NCI-H1105 treated with DMSO at 0.1 percent for 48 hours (cell line): Measurements from ENCODE around the gene ITPR2.
A peak's percentile ranks its signal among the peaks of the same experiment; 100 is the strongest.
"Not testable (repeated sequence)": the region's sequence is repeated elsewhere in the genome, so short reads cannot be mapped to it uniquely, and the experiment has no call there.

Experiments
- DNase-seq: peaks from one replicate; lab custom pipeline; 2025; lab: John Stamatoyannopoulos, UW

The ITPR2 gene

DNA sequence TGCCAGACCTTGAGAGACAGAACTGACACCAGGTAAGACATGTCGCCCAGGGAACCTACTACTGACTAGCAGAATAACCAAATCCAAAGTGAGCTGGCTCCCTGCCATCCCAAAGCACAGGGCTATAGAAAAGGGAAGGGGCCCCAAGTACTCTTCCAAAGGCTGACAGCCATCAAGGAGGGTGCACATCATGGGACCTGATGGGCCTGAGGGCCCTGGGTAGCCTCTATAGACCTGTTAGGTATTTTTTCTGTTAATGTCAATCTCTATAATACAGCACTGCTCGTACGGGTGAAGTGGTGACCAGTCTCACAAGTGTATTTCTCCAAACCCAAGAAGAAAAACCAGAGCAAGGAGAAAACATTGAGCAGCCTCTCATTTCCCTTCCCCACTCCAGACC lies 171.6 kb downstream of the ITPR2 start:
- no peak for DNase-seq

DNA sequence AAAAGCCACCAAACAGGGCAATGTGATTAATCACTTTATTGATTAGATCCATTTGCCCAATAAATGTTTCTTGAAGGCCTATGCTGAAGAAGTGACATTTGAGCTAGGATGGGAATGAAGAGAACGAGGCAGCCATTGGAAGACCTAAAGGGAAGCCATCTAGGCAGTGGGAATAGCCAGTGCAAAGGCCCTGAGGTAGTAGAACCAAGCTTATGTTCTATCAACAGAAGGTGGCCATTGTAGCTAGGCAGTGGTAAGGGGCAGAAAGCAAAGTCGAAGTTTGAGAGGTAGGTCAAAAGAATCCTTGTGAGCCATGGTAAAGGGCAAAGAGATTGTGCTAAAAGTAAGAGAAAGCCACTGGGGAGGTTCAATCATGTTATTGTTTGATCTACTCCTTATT lies 173.1 kb downstream of the ITPR2 start:
- no peak for DNase-seq

DNA sequence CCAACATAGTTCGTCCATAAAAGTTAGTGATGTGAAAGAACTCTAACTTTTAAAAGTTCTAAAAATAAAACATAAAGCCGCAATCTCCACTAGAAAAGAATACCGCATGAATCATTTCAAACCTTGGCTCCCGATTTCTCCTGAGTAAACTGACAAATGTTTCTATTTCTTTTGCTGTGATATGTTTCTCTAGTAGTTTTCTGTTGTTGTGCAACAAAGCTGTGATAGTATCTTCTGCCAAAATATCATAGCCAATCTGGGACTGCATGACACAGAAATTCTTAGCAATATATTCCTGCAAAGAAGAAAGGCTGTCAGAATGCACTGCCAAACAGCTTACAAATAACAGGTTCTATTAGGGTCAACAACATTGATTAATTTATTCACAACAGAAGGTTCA lies 174.0 kb downstream of the ITPR2 start:
- DNase-seq, result no peak

DNA sequence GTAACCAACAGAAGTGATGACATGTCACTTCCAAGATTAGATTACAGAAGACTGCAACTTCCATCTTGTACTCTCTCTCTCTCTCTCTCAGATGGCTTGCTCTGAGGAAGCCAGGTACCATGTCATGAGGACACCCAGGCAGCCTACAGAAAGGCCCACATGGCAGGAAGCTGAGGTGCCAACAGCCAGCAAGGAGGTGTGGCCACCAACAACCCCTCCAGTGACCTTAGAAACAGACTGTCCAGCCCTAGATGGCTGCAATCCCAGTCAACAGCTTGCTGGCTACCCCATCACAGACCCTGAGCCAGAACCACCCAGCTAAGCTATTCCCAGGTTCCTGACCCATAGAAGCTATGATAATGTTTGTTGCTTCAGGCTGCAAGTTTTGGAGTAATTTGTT lies 178.4 kb downstream of the ITPR2 start:
- DNase-seq, result no peak

DNA sequence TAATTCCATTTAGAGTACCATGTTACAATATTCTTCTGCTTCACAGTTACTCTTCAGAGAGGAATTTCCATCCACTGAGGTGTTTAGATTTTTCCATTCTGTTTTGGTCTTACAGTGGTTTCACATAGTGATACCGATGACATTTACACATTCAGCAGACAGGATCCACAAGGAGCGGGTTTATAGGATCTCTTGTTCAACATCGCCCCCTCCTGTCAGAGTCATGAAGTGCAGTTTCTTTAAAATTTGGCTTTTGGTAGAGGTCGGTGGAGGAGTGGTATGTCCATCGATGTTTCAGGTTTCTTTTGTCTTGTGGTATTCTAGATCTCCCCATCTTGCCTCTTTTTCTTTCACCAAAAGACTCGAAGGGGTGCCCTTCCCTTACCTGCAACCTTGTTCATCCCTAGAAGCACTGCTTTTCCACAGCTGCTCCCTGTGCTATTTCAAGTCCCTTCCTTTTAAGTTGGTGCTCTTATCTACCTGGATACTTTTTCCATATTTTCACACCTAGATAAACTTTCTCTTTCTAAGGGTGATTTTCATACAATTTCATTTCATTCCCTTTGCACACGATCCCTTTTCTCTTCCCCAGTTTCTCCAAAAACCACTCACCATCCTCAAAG lies 181.3 kb downstream of the ITPR2 start:
- DNase-seq, result peak; percentile 57

DNA sequence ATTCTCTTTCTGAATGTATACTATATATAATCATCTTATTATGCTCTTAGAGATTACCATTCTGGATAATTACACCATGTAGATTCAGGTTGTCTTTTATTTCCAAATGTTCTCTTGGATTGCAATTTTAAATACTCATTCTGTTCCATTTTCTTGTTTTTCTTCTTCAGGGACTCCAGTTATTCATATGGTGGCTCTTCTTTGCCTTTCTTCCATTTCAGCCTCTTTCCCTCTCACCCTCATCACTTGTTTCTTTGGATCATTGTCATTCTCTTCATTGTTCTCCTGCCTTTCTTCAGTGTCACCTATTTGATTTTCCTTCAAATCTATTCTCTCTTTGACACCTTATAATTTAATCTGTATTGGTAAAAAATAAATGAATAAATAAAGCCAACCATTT lies 182.0 kb downstream of the ITPR2 start:
- no peak for DNase-seq

DNA sequence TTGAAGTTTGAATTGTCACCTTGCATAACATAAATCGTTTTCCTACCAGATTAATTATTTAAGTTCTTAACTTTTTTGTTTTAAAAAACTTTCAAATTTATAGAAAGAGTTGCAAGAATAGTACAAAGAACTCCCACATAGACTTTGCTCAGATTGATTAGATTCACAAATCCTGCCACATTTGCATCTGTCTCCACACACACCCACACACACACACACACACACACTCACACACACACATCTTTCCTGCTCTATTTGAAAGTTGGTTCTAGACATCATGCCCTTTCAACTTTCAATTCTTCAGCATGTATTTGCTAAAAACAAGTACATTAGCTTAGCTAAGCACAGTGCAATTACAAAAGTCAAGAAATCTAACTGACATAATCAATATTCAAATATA lies 184.0 kb downstream of the ITPR2 start:
- no peak for DNase-seq

DNA sequence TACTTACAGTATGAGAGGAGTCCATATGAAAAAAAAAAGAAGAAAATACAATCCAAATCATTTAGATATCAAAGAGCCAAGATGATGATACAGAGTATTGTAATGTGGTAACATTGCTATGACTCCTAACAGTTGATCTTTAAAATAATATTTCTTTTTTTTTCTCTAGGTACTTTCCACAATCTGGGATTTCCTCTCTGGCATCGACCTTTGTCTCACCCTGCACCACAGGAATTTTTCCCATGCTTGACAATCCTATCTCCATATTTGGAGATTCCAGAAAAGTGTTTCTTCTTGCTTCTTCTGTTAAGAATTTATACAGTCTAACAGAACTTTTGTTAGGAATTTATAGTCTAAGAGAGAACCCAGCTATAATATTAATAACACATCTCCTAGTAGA lies 184.4 kb downstream of the ITPR2 start:
- no peak for DNase-seq

DNA sequence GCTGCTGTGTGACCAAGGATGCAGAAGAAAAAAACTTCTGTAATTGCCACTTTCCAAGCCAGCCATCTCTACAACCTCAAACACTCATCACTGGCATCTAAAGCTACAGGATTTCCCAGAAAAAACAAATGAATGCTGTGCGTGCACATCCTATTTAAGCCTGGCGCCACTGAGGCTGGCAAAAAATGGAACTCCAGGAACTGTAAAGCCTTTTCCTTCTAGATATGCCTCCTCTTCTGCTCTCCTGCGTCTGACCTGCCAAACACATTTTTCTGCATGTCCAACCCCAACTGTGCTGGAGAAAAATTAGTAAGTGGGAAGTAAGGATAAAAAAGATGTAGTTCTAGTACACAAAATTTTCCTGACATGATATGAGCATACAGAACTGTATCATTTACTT lies 184.9 kb downstream of the ITPR2 start:
- DNase-seq, result no peak

DNA sequence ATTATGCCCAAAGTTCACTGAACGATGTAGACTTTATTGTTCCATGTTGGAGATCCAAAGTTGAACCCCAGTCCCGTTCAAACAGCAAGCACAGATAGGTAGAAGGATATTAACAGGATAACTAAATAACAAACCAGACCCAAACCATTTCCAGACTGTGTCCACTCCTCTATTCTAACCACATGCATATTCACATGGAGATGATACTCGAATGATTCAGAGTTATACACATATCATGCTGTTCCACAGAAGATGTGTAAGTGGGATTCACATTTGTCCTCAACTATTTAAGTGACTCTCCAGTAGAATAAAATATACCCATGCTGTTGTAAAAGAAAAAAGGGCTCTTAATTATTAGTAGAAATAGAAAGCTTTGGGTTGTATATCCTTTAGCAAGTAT lies 185.9 kb downstream of the ITPR2 start:
- no peak for DNase-seq

DNA sequence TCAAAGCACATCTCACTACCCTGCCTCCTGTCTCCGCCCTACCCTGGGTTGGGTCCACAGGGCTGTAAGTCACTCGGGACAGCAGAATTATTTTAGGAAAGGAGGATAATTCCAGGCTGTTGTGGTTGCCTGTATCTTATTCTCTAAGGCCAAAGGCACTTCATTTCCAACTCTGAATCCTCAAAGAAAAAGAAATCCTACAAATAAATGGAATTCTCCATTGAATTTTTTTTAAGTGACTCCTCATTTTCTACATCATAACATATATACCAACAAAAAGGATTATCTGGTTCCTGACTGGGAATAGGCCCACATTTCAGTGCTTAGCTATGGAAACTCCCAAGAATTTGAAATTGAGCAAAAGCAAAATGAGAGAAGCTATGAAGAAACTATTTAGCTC lies 186.4 kb downstream of the ITPR2 start:
- DNase-seq, result no peak

DNA sequence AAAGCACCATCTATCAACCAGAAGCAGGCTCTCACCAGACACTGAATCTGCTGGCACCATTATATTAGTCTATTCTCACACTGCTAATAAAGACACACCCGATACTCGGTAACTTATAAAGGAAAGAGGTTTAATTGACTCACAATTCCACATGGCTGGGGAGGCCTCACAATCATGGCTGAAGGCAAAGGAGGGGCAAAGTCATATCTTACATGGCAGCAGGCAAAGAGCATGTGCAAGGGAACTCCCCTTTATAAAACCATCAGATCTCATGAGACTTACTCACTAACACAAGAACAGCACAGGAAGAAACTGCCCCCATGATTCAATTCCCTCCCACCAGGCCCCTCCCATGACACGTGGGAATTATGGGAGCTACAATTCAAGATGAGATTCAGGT lies 188.6 kb downstream of the ITPR2 start:
- not testable (repeated sequence) for DNase-seq

DNA sequence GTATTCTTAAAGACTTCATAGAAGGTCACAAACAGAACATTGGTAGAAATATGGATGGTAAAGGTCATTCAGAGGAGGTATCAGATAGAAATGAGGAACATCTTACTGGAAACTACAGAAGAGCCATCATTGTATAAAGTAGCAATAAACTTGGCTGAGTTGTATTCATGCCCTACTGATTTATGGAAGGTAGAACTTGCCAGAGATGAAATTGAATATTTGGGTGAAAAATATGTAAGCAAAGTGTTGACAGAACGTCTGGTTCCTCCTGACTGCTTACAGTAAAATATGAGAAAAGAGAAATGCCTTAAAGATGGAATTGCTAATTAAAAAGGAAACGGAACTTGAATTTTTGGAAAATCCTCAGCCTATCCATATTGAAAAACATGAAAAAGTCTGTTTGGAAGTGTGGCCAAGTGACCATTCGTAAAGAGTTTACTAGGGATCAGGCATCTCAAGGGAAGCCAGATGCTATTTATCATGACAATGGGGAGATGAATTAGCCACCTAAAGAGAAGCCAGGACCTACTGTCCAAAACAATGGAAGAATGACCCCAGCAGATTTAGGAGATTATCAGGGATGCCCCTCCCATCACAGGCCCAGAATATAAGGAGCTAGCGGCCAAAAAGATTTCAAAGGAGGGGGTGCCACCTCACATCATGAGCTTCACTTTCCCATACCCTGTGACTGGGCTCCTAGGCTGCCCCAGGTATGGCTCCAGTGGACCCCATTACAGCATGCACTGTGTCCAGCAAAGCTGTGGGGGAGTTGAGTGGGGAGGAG lies 189.3 kb downstream of the ITPR2 start:
- DNase-seq, result no peak

DNA sequence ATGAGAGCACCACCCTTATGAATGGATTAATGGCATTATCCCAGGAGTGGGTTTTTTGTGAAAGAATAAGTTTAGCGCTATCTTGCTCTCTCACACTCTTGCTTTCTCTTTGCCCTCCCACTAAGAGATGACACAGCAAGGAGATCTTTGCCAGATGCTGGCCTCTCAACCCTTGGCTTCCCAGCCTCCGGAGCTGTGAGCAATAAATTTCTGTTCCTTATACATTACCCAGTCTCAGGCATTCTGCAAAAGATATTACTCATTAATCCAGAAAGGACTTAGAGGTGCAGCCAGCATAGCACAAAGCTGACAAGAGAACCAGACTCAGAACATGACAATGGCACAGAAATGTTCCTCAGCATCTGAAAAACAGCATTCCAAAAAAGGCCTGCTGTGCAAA lies 190.6 kb downstream of the ITPR2 start:
- no peak for DNase-seq

DNA sequence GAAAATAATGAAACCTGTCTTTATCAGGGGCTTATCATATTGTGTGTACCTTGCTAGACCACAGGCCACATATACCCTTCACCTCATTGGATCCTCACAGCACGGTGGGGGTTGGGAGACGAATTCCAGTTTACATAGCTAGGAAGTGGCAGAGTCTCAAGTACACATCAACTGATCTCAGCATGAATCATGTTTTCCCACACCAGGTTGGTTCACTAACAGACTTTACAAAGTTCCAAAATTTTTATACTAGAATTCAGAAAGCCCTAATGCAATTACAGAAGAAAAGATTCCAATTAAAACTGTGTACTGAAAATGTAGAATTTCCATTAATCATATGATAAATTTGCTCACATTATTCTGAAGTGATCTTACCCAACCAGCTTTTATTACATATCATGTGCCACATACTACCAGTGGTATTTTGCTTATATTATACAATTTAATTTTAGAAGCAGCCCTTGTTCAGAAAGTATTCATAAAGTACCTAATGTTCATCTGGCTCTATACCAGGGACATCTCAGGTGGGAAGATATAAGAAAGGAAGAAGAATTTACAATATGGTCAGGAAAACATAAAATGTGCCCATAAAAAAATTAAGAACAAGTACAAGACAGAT lies 196.2 kb downstream of the ITPR2 start:
- no peak for DNase-seq

DNA sequence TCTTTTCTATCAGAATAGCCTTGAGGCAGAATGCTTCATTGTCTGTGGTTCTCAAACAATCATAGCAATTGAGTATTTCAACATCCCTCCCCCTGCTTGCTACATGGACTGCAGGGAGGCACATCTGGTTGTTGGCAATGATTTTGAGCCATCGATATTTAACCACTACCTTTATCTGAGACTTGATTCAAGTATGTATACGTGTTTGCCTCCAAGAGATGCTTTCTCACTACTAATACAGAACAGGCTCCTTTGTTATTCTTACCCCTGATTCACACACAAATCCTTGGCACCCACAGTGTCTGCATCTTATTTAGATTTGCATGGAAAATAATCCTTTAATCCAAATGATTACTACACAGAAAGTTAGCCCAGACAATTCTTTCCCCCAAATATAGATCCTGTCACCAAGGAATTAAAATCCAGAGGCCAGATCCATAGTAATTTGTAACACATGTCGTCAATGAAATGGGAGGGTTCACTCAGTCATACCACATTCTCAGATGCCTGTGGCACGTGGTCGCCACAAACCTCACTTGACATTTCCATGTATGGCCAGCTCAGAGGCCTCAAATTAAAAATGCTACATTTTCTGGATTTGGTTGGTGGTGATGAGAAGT lies 199.3 kb downstream of the ITPR2 start:
- no peak for DNase-seq

DNA sequence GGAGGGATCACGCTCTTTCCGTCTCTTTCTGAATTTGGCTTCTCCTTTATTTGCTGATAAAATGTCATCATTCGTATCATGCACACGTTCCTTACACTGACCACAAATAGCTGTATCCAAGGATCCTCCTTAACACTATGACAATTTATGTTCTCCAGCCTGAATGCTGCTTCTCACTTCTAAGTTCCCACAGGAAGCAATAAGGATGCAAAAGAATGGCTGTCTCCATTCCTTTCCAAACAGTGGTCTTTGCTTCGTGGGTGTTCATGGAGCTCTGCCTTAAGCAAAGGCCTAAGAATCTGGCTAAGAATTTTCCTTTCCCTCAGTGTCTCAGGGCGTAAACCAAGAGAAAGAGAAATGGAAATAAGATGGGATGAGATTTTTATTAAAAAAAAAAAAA lies 200.2 kb downstream of the ITPR2 start:
- DNase-seq, result no peak

DNA sequence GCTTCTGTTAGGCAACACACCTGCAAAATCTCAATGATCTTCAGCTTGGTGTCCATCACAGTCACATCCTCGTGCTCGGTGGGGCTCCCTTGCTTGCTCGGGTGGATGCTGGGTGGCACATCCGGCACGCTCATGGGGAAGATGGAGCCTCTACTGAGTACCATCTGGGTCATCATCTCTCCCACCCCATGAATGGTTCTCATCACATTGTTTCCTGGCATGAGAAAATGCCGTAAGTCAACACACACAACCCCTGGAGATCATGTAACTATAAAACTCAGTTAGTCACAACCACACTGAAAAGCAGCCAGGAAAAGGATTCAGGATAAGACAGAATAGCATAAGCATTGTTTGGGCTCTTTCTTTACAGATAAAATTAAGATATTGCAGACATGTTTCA lies 201.1 kb downstream of the ITPR2 start:
- DNase-seq, result no peak

DNA sequence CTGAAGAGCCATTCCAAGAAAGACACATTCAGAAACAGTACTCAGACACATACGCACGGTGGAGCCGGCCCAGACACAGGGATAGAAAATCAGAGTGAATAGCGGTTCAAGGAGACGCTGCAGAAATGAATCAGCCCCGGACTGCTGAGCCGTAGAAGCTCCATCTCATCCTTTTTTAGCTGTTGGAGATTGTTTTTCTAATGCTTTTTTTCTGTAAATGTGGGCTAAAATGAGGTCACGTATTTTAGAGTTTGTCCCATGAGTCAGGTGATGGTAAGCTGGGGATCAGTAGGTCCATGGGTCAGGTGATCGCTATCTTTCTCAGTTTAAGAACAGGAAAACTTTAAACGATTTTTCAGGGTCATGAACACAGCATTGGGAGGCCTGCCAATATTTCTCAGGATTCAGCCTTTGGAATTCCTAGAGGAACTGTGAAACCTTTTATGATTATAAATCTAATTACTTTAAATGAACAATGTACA lies 202.4 kb downstream of the ITPR2 start:
- no peak for DNase-seq

DNA sequence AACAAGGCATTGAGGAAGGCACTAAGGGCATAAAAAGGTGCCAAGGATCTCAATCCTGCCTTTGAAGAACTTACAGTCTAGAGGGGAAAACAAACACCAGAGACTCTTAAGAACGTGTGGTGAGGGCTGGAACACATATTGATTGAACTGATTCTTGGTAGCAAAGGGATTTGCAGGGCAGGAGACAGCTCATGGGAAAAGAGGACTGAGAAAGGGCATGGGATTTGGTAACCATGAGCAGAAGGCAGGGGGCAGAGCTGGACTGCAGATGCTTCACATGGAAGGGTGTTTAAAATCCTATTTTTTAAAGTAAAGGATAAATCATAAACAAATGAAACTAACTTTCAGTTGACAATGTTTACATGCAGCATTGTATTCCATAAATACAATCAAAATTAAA lies 203.1 kb downstream of the ITPR2 start:
- no peak for DNase-seq

DNA sequence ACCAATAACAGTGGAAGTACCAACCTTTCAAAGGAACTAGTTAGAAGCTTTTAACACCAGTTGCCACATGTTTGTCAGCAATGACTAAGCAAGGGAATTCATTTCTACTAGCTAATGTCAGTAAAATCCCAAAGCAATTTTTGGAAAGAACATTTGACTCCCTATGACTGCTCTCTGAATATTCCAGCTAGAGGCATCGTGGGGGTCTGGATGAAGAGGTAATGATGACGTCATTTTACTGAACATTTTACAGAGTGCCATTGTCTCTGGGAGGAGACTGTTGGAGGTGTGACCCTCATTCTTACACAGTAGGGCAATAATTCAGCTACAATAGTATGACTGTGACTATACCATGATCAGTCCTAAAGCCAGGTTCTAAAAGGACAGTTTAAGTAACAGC lies 204.8 kb downstream of the ITPR2 start:
- no peak for DNase-seq

DNA sequence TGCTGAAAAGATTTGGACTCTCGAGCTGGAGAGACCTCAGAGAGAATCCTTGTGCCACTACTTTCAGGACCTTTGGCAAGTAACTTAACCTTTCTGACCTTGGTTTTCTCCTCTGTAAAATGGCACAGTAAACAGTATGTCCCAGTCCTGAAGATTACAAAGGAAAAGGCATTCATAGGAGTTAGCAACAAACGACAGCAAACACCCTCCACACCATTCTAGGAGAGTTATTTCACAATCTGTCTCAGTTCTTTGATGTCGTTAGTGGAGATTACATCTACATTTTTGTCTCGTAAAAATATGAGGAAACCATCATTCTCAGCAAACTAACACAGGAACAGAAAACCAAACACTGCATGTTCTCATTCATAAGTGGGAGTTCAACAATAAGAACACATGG lies 205.7 kb downstream of the ITPR2 start:
- no peak for DNase-seq

DNA sequence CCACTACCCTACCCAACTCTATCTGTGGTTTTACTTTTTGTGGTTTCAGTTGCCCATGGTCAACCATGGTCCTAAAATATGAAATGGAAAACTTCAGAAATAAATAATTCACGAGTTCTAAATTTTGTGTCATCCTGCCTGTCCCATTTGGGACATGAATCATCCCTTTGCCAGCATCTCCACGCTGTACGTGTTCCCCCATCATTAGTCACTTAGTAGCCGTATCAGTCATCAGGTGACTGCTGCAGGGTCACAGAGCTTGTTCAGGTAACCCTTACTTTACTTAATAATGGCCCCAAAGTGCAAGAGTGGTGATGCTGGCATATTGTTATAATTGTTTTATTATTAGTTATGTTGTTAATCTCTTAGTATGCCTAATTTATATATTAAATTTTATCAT lies 209.9 kb downstream of the ITPR2 start:
- no peak for DNase-seq
